GM12875 (cell line): Measurements from ENCODE around the gene RPRD1B.

Source experiments
- H3K4me3 ChIP-seq: one replicate; pipeline ENCODE4 v1.5.1; 2011; ENCODE audit warnings: low read depth, low read length, control low read depth
- TF ChIP-seq, protein P1 (sequence below): IDR thresholded peaks from 2 replicates; pipeline ENCODE4 v1.5.1; 2011; ENCODE audit warnings: low read depth, mild to moderate bottlenecking, control low read depth, inconsistent platforms, low read length, moderate library complexity, borderline replicate concordance; ENCODE audit not compliant: insufficient read depth

Gene RPRD1B

DNA sequence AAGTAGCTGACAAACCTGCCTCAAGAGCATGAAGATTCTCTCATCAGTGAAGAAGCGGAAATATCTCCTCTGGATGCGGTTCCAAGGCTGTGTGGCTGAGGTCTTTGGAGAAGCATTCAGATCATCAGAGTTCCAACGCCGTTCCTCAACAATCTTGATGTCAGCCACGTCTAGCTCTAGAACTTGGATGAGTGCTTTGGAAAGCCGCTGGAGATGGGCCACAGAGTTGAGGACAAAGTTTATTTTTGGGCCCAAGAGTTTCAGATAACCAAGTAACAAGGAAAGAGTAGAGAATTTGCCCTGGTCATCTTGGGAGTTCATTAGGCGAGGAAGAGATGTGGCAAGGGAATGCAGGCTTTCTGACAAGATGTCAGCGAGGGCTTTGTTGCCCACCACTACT is 21.2 kb upstream of the RPRD1B start:
- TF ChIP-seq, protein P1, sequence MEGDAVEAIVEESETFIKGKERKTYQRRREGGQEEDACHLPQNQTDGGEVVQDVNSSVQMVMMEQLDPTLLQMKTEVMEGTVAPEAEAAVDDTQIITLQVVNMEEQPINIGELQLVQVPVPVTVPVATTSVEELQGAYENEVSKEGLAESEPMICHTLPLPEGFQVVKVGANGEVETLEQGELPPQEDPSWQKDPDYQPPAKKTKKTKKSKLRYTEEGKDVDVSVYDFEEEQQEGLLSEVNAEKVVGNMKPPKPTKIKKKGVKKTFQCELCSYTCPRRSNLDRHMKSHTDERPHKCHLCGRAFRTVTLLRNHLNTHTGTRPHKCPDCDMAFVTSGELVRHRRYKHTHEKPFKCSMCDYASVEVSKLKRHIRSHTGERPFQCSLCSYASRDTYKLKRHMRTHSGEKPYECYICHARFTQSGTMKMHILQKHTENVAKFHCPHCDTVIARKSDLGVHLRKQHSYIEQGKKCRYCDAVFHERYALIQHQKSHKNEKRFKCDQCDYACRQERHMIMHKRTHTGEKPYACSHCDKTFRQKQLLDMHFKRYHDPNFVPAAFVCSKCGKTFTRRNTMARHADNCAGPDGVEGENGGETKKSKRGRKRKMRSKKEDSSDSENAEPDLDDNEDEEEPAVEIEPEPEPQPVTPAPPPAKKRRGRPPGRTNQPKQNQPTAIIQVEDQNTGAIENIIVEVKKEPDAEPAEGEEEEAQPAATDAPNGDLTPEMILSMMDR = no peak
- H3K4me3 ChIP-seq = no peak overlapping the region

DNA sequence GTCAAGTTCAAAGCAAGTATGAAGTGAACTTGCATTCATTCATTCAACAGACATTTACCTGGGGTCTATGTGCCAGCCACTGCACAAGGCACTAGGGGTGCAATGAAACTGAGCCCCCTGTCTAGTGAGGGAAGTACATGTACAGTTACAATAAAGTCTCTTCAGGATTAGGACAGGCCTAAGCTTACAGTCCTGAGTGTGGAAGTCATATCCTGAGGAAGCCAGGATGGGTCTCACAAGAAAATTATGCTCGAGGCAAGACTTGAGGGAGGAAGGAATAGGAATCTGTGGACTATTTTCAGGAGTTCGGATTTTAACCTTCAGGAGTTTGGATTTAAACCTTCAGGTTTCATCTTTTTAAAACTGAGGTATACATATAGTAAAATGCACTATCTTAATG is 19.7 kb upstream of the RPRD1B start:
- TF ChIP-seq, protein P1 = no peak

DNA sequence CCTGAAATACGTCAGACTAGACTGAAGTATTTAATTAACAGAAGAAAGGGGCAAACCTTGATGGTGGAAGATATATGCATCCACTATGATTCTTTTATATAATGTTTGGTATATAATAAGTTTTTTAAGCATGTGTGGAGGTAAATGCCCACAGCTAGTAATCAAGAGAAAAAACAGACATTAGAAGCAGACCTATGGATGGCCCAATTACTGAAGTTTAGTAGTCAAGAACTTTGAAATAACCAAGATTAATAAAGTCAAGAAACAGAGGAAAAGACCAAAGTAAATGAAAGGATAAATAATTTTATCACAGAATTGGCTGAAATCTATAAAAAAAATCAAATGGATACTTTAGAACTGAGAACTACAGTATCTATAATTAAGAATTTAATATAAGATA is 15.6 kb upstream of the RPRD1B start:
- no peak overlapping the region for H3K4me3 ChIP-seq
- TF ChIP-seq, protein P1 = no peak

More for the DNA sequence above, 19.7 kb upstream of the RPRD1B start:
- H3K4me3 ChIP-seq = no peak overlapping the region

DNA sequence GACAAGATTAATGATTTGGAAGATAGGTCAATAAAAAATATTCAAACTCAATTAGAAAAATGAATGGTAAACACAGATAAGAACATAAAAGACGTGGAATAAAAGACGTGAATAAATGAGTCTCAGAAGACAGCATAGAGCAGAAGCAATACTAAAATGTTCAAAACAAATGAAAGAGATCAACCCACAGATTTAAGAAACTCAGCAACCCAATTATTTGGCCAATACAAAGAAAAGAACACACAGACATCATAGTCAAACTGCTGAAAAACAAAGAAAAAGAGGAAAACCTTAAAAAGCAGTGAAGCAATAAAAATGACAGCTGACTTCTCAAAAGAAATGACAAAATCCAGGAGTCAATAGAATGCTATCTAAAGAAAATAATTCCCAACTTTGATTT is 15.2 kb upstream of the RPRD1B start:
- TF ChIP-seq, protein P1 = no peak
- H3K4me3 ChIP-seq = no peak overlapping the region

DNA sequence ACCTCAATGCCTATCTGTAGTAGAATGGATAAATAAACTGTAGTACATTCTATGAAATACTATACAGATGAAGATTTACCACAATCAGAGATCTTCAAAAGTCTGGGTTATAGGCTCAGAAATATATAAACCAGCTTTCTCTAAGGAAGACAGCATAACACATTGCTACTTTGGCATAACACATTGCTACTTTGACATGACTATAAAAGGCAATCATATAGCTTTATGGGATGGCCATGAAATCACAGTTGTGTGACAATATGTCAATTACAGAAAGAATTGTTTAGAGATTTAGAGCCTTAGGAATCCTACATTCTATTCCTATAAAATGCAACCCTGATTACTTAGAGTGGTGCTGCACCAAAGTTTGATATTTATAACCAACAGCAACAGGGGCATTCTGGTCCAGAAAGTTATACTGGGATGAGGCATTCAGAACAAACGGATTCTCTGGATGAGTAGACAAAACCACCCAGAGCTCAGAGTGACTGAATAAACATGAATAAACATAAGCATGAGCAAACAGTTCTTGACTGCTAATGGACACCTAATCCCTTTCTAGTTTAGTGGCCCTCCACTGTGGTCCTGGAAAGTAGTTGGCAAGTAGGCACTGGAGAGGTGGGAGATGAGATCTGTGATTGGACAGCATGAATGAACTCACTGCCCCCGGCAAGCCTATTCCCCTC is 12.3 kb upstream of the RPRD1B start:
- TF ChIP-seq, protein P1 = no peak
- no peak overlapping the region for H3K4me3 ChIP-seq

DNA sequence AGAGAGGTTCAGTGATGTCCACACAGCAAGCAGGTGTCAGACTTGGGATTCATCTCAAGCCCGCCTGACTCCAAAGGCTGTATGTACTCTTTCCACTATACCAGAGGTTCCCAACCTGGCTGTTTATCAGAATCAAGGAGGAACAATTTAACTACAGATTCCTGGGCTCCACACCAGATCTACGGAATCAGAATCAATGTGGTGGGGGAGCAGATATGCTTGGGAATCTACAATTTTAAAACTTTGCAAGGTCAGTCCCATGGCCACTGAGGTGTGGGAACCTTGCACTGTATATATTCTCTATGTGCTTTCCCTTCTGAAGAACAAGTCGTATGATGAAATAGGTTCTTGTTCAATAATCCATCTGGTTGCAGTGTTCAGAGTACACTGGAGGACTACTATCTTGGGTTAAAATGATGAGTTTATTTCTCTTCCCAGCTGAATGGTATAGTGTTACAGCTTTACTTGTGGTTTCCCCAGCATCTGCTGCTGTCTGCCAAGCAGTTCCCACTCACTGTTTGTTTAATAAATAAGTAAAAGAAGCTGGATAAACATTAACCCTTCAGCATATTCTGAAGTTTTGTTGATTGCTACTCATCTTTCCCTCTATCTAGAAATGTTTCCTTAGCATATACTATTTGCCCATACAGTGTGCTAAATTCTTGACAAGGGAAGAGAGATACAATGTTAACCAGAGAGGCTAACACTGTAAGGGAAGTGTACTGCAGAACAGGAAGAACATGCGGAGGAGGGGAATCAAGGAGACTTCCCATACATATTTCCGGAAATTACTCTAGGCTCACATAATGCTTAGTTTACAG is 10.2 kb upstream of the RPRD1B start:
- no peak overlapping the region for H3K4me3 ChIP-seq
- TF ChIP-seq, protein P1 = no peak

DNA sequence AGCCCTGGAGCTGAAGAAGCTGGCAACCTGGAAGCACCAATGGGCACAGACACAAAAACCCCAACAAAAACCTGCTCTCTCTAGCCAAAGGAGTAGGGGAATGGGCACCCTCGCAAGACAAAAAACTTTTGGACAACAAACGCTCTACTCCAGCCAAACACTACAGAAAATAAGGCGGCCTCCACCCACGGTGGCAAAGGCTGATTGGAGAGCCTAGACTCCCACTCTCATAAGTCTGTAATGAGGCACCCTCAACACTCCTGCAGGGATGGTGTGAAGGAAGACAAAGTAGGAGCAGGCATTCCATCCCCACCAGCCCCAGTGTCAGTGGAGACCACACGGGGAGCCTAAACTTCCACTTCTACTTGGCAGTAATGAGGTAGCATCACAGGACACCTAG is 9.1 kb upstream of the RPRD1B start:
- TF ChIP-seq, protein P1 = no peak
- no peak overlapping the region for H3K4me3 ChIP-seq
